HPDE6-E6E7 (cell line): ENCODE data around the gene EIF6.
"Not testable (repeated sequence)": the region's sequence is repeated elsewhere in the genome, so short reads cannot be mapped to it uniquely, and the experiment has no call there.

Source experiments
- DNase-seq: peaks from one replicate; pipeline ENCODE4 v3.0.0; 2011; ENCODE audit warnings: missing footprints; ENCODE audit errors: extremely low spot score

EIF6 gene

DNA sequence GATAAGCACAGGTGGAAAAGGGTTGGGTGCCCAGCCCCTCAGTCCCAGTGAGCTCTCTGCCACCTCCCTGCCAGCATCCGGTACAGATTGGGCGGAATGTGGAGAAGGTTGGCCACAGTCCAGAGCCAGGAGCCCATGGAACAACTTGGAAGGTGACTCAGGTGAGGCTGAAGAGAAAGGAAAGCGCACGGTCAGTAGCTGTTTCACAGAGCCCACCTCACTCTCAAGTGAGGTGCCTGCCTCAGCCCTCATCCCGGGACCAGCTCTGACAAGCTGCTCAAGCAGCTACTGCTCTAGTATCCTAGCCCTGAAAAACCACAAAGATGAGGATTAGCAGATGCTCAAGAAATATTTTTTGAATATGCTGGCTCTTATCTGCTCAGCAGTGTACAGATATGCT lies 5.5 kb downstream of the EIF6 start:
- DNase-seq, result no peak

GRCh38 chr20:35277531-35278395 lies 6.8 kb downstream of the EIF6 start, which contains the start of gene MMP24OS:
Gene MMP24OS (minus strand): TSS chr20:35278122. CDS start chr20:35277929, 193 bp downstream.
- DNase-seq, result peak; percentile 89

DNA sequence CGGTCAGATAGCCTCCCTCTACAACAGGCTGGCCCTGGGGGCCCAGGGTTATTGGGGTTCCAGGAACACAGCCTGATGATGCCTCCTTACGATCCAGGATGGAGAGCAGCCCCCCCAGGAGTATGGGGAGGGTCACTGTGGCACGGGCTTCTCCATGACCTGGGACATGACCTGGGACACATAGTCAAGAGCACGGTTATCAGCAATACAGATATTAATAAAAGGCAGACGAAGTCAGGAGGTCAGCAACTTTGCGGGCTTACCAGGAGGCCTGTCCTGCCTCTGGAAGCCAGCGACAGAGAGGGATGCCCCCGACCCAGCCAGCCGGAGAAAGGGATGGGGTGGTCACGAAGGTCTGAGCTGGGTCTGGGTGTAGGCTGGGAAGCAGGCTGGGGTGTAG lies 7.4 kb downstream of the EIF6 start:
- DNase-seq, result no peak

DNA sequence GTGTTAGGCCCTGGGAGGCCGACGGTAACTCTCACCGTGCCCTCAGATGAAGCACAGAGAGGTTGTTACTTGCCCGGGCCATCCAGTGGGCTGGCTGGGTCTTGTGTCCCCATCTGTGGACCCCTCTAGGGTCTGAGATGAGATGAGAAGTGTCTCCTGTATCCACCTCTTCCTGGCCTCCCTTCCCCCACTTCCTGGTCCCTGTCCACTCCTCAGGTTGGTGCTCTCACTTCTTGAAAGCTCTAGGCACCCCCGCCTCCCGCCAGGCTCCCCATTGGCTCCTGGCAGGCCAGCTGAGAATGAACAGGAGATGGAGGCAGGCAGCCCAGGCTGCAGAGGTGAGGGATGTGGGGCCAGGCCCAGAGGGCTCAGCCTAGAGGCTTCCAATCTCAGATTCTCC lies 8.2 kb downstream of the EIF6 start:
- DNase-seq, result no peak

- no peak for DNase-seq
These were observed 8.8 kb downstream of the EIF6 start for GRCh38 chr20:35275741-35276251.

DNA sequence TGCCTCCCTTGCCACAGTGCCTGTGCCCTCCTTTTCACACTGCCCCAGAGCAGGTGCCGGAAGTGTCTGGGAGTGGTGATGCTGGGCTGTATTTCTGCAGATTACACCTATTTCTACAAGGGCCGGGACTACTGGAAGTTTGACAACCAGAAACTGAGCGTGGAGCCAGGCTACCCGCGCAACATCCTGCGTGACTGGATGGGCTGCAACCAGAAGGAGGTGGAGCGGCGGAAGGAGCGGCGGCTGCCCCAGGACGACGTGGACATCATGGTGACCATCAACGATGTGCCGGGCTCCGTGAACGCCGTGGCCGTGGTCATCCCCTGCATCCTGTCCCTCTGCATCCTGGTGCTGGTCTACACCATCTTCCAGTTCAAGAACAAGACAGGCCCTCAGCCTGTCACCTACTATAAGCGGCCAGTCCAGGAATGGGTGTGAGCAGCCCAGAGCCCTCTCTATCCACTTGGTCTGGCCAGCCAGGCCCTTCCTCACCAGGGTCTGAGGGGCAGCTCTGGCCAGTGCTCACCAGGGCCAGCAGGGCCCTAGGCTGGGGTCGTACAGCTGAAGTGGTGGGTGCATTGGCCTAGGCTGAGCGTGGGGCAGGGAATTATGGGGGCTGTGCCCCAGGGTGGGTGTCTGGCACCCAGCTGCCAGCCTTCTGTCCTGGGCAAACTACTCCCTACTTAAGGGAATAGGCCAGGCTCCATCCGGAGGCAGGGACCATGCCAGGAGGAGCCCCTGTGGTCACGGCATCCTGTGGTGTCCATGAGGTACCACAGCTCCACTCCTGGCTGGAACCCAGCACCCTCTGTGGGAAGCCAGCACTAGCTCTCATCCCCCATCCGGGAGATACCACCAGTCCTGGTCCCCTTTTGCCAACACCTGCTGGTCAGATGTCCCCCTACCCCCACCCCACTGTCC lies 10.1 kb downstream of the EIF6 start:
- no peak for DNase-seq

DNA sequence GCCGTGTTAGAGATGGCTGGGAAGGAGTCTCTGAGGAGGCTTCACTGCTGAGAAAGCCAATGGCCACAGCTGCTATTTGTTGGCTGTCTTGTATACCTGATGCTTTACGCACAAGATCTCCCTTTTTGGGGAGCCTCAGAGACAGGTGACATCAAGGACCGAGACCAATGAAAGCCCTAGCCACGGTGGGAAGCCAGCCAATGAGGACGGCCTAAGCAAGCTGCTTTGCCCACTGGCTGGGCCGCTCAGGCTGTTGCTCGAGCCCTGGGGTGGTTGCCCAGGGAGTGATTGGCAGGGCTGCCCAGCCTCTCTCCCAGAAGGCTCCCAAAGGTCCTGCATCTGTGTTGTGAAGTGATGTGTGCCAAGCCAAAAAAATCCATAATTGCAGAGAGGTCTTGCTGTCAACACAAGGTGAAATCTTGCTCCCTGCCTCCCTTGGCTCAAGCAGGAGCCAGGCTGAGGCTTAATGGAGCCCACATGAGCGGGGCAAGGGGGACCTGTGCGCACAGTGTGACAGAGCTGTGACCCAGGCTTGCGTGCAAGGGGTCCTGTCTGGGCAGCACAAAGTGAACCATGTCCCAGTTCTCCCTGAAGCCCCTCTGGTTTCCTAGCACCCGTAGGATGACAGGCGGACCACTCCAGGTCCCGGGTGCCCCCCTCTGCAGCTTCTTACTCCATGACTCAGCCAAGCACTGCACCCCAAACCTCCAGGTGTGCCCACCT lies 11.0 kb downstream of the EIF6 start:
- DNase-seq, result no peak

DNA sequence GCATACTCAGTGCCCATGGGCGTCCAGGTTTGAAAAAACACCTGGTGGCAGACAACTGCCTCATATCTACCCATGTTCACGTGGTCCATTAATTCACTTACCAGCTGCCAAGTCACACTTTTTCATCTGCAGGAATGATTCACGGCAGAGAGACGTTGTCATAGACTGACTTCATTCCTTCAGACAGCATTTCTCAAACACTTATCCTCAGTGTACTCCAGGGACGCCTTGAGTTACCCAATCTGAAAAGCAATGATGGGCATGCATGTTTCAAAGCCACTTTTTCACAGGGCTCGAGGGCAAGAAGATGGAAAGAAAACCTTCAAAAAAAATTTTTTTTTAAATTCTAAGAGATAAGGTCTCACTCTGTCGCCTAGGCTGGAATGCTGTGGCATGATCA lies 12.7 kb downstream of the EIF6 start:
- DNase-seq, result peak; percentile 49

GRCh38 chr20:35271073-35271882 lies 13.3 kb downstream of the EIF6 start:
- DNase-seq, result no peak

DNA sequence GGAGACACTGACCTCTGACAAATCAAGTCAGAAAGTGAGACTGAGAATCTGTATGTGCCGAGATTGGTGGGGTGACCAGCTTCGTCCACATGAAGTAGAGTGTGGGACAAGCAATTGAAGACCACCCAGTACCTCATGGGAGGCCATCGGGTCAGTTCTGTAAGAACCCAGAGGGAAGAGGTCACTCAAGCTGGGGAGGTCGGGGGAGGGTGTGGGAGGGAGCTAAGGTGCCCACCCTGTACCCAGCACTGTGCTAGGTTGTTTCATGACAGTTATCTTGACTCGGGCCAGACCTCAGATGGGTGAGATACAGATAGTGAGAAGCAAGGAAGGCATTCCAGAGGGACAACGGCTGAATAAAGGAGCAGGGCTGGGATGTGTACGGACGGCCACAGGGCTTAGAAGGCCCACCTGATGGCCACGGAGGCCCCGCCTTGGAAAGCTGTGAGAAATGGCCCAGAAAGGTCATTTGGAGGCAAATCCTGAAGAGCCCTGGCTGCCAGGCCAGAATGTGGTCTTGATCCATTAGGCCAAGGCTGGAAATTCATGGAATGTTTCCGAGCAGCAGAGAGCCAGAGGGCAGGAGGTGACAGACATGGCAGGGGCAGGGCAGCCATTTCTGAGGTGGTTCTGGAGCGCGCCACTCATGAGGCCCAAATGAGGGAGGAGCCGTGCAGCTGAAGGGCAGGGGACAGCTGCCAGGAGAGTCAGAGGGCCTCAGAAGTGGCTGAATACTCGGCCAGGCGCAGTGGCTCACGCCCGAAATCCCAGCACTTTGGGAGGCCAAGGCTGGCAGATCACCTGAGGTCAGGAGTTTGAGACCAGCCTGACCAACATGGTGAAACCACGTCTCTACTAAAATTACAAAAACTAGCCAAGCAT lies 14.3 kb downstream of the EIF6 start:
- no peak for DNase-seq

DNA sequence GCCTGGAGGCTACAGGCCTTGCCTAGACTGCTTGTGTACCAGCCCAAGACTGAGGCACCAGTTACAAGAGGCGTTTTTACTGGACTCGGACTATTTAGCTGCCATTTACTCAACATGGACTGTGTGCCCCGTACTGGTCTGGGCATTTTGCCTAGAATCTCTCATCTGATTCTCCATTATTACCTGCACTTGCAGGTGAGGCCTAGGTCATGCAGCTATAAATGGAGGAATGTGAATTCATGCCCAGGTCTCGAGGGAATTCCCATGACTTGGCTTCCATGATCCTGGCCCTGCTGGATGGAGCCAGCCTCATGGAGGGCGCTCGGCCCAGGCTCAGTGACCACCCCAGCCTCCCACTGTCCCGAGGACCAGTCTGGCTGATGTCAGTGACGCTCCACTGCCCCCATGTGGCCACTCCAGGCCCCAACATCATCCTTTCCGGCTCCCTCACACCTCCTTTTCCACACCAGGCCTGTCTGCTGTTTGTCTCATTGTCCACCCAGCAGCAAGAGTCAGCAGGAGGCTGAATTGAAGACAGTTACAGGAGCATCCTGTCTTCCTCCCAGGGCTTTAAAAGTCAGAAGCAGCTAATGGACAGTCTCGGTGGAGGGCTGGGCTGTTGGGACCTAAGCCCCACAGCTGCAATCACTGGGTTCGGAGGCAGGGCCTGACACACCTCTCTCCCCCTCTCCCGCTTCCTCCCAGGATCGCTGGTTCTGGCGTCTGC lies 15.4 kb downstream of the EIF6 start:
- peak; percentile 84 for DNase-seq

GRCh38 chr20:35267092-35267491 lies 17.5 kb downstream of the EIF6 start:
- DNase-seq, result no peak

GRCh38 chr20:35264755-35265154 lies 19.8 kb downstream of the EIF6 start:
- peak; percentile 58 for DNase-seq

GRCh38 chr20:35263532-35264341 lies 20.8 kb downstream of the EIF6 start:
- DNase-seq, result no peak

- DNase-seq, result peak; percentile 81
These were observed 21.6 kb downstream of the EIF6 start for GRCh38 chr20:35262731-35263531.

DNA sequence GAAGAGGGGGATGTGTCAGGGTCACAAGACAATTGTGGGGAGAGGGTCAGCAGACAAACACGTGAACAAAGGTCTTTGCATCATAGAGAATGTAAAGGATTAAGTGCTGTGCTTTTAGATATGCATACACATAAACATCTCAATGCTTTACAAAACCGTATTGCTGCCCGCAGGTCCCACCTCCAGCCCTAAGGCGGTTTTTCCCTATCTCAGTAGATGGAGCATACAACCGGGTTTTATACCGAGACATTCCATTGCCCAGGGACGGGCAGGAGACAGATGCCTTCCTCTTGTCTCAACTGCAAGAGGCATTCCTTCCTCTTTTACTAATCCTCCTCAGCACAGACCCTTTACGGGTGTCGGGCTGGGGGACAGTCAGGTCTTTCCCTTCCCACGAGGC lies 22.3 kb downstream of the EIF6 start:
- not testable (repeated sequence) for DNase-seq

- no peak for DNase-seq
These were observed 24.1 kb downstream of the EIF6 start for GRCh38 chr20:35260426-35260825.
